Hepatocyte (in vitro differentiated cells): ENCODE results near the gene RBM33.
A peak's percentile ranks its signal among the peaks of the same experiment; 100 is the strongest.

ENCODE experiments used
- EZH2 ChIP-seq: fragments of 200-600 bp; sonication (generic); IDR thresholded peaks from 2 replicates; pipeline ENCODE4 v1.6.1; 2016; ENCODE audit warnings: antibody characterized with exemption, mild to moderate bottlenecking, borderline replicate concordance
- EZH2phosphoT487 ChIP-seq: fragments of 200-600 bp; sonication (generic); IDR thresholded peaks from one replicate; pipeline ENCODE4 v1.6.1; 2018; ENCODE audit warnings: antibody characterized with exemption, mild to moderate bottlenecking, low read depth, moderate library complexity; ENCODE audit not compliant: unreplicated experiment, severe bottlenecking
- TF ChIP-seq, protein P1 (sequence below): fragments of 200-600 bp; sonication (generic); IDR thresholded peaks from 2 replicates; pipeline ENCODE4 v1.5.1; 2016; ENCODE audit warnings: antibody characterized with exemption, mild to moderate bottlenecking; ENCODE audit not compliant: poor library complexity

DNA sequence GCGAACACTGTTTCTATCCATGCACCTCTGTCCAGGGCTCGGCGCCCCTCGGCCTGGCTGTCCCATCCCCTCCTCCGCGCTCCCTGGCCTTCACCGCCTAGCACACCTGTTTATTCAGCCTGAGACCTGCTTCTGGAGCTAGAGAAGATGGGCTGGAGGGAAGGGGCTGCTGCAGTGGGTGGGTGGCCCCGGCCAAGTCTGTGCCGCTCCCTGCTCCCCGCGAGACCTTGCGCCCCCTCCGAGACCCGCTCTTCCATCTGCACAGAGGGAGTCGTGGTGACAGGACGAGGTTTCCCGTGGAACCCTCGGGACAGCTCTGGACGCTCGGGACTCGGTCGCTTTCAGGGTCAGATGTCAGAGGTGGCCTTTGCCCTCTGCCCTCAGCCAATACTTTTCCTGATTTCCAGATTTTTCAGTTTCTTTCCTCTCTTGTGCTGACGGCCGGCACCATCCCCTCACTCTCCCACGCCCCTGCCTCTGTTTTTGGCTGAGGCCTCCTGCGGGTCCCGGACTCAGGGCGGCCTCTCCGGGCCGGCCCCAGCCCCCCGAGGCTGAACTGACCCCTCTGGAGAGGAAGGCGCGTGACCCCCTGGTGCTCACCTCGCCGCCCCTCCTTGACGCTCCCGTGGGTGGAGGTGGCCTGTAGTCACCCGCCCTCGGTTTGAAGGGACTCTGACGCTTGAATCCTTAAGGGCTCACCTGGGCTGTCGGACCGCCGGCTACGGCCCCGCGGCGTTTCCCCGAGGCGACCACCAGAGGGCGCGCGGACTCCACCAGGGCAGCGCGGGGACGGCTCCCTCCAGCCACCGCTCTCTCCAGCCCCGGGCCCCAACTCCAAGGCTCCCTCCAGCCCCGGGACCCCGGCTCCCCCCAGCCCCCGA lies 152.2 kb downstream of the RBM33 start:
- TF ChIP-seq, protein P1, sequence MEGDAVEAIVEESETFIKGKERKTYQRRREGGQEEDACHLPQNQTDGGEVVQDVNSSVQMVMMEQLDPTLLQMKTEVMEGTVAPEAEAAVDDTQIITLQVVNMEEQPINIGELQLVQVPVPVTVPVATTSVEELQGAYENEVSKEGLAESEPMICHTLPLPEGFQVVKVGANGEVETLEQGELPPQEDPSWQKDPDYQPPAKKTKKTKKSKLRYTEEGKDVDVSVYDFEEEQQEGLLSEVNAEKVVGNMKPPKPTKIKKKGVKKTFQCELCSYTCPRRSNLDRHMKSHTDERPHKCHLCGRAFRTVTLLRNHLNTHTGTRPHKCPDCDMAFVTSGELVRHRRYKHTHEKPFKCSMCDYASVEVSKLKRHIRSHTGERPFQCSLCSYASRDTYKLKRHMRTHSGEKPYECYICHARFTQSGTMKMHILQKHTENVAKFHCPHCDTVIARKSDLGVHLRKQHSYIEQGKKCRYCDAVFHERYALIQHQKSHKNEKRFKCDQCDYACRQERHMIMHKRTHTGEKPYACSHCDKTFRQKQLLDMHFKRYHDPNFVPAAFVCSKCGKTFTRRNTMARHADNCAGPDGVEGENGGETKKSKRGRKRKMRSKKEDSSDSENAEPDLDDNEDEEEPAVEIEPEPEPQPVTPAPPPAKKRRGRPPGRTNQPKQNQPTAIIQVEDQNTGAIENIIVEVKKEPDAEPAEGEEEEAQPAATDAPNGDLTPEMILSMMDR: peak; percentile 91
- TF ChIP-seq EZH2 (no peak), EZH2phosphoT487 (no peak)
